CD4-positive, alpha-beta T cell treated with Interleukin-10 for 1 hour (primary cell): ENCODE measurements around the gene CDH13.
A peak's percentile ranks its signal among the peaks of the same experiment; 100 is the strongest.

Source experiments
- DNase-seq: peaks from one replicate; pipeline ENCODE4 v3.0.0-alpha.2; 2020

CDH13 gene

GRCh38 chr16:82653550-82654511 is 27.1 kb downstream of the CDH13 start:
- peak; percentile 76 for DNase-seq

DNA sequence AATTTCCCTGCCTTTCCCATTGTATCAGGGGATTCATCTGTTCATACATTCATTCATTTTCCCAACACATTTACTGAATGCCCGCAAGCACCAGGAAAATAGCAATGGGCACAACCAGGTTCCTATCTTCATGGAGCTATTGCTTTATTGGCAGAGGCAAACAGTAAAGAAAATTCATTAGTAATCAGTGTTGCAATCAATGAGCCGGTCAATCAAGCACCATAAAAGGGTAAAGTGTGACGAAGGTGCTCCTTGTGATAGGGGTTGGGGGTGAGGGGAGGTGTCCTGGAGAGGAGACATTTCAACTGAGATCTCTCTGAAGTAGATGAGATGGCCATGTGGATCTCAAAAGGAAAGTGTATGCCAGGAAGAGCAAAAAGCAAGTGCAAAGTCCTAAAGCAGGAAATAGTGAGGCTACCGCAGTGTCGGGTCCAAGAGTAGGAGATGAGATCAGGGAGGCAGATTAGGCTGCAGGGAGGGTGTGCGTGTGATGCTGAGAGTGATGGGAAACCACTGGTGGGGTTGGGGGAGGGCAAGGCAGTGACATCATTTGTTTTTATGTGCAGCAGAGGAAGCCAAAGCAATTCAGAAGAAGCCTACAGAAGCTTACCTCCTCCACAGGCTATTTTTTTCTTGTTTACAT is 28.4 kb downstream of the CDH13 start:
- DNase-seq, result peak; percentile 87

- no peak for DNase-seq
These were observed 29.1 kb downstream of the CDH13 start for GRCh38 chr16:82655720-82656490.

DNA sequence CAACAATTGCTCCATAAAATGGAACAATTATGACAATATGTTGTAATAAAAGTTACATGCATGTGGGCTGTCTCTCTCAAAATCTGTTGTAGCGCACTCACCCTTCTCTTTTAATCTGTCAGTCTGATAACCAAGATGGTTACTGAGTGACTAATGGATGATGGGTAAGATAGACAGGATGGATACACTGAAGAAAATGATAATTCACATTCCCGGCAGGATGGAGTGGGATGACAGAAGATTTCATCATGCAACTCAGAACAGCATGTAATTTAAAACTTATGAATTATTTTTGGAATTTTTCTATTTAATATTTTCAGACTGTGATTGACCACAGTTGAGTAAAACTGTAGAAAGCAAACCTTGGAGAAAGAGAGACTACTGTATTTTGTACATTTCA is 30.5 kb downstream of the CDH13 start:
- DNase-seq, result no peak

DNA sequence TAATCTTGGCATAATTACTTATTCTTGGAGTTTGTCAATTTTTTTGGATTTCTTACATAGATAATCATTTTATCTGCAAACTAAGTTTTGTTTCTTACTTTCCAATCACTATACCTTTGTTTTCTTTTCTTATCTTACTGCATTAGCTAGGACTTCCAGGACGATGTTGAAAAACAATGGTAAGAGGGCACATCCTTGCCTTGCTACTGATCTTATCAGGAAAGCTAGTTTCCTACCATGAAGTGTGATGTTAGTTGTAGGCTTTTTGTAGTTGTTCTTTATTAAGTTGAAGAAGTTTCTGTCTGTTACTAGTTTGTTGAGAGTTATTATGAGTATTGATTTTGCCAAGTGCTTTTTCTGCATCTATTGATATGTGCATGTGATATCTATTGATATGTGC is 31.0 kb downstream of the CDH13 start:
- DNase-seq, result no peak

- DNase-seq, result no peak
These were observed 32.0 kb downstream of the CDH13 start for GRCh38 chr16:82658796-82659195.

DNA sequence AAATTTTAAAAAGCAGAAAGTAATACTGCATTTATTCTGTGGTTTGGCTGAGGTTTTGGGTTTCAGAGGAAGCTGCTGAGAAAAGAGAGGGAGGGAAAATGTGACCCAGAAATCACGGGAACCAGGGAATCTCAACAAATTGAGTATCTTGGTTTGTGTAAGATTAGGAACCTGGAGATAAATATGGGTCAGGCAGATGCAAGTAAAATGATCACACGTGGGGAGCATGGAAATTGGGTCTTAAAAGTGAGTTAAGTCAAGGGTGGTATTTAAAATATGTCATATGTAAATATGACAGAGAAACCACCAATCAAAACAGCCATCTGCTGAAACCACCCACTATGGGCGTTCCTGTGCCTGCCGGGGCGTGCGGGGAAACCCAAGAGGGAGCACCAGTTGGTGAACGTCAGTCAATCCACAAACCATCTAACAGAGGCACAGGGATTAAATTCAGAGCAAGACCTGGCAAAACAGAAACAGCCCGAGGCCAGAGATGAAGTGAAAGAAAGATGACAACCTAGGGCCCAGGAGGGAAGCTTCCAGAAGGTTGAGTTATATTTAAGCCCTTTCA is 33.4 kb downstream of the CDH13 start:
- DNase-seq, result peak; percentile 70

DNA sequence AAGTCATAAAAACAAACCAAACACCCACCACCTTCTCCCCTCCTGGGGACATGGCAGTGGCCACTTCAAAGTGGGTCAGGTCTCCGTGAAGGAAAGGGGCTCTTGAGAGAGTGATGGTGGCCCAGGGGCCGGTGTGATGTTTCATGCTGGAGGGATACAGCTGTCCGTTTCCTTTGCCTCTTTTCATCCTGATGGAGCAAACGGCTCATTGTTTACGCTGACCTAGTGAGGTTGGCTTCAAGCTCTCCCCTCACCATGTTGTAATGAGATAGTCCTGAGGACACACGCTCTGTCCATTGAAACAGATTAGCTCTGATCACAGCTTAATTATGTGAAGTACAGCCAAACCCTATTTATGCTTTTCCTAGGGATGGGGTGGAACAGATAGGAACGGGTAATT is 34.2 kb downstream of the CDH13 start:
- DNase-seq, result no peak

DNA sequence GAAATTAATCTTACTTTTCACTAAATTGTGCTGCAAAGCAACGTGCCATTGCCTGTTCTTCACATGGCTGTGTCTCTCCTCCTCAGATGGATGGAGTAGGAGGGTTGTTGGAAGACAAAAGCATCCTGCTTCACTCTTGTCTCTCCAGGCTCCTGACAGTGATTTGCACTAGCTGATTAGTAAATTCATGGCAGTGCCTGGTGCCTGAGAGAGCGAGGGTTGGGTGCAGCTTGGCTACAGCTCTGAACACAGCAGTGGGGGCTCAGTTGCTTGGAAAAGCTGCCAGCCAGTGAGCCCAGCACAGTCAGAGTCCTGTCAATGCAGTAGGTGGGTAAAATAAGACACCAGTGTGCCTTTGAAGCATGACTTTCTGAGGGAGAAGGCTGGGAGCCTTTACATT is 37.4 kb downstream of the CDH13 start:
- DNase-seq, result no peak

GRCh38 chr16:82665025-82665424 is 38.3 kb downstream of the CDH13 start:
- no peak for DNase-seq

DNA sequence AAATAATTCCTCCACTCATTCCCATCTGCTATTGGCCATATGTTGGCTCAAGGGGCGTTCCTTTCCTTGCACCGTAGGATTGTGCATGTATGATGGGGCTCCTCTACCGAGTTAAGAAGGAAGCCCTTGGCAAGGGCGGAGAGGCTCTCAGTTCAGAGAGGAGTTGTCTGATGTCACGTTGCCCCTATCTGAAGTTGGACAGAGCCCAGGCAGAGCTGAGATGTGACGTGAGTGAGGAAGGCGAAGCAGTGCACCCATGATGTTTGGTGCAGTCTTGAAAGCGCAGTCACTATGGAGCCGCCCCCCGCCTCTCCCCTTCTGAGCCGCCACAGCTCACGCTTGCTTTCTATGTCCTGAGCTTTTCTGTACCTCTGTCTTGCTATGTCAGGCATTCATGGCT is 40.7 kb downstream of the CDH13 start:
- DNase-seq, result no peak

GRCh38 chr16:82668094-82668493 is 41.3 kb downstream of the CDH13 start:
- DNase-seq, result no peak

DNA sequence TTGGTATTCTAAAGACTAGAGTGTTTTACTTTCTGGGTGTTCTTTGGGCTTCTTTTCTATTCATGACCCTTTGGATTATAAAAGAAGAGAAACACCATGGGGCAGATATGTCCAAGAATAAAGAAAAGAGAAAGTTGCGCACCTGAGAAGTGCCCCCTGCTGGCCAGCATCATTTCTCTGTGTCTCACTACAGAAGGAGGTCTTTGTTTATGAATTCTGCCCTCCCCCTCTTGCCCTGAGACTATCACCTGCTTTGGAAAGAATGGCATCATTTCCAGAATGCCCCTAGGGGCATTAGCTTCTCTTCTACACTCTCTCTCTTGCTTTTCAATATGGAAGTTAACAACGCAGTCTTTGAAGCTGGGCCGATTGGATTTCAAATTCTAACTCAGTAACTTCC is 45.0 kb downstream of the CDH13 start:
- peak; percentile 52 for DNase-seq

- DNase-seq, result no peak
These were observed 45.9 kb downstream of the CDH13 start for GRCh38 chr16:82672676-82673075.

DNA sequence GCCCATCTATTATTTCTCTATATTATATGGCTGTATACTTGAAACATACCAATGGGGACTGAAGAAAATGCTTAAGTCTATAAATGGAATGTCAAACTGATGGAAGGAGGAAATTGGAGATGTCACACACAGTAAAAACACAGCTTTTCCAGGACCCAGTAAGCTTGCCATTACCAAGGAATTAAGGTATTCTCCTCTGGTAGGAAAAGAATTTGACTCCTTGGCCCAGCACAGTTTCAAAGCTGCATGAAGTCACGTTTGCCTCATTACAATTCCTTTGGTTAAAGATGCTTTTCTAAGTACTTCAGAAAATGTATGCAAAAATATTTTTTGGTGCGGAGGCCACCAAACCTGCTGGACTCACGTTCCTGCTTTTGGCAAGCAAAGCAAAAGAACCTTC is 48.5 kb downstream of the CDH13 start:
- DNase-seq, result no peak

- no peak for DNase-seq
These were observed 54.8 kb downstream of the CDH13 start for GRCh38 chr16:82681592-82681991.

DNA sequence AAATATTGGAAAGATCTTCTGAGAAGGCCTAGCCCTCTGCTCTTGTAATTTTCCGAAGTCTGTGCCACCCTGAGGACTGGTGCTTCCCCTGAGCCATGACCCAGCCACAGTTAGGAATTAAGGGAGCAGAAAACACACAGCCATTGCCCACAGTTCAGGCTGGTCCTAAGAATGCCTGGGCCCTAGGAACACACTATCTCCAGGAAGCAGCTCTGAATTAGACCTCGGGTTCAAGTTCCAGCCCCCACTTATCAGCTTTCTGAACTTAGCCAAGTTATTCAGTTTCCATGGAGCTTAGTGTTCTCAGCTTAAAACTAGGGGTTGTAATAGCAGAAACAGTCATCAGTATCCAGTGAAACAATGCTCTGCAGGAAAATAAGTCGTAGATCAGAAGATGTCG is 56.0 kb downstream of the CDH13 start:
- DNase-seq, result no peak

DNA sequence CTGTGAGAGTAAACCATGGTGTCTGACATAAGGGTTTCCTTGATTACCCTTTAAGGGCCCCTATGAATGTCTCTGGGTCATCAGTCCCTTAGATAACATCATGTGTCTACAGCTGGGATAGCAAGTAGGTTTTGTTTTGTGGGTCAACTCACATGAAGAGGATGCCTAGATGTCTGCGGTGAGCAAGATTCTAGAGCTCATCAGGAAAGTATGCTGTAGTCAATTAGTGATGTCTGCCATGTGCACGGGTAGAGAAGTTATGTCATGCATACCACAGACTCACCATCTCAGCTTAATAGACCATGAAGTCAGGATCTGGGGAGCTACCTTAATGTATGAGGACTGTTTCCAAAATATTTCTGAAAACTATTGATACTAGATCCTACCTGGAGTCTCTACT is 57.5 kb downstream of the CDH13 start:
- DNase-seq, result no peak

- DNase-seq, result no peak
These were observed 58.8 kb downstream of the CDH13 start for GRCh38 chr16:82685526-82685925.

- no peak for DNase-seq
These were observed 67.6 kb downstream of the CDH13 start for GRCh38 chr16:82694239-82694874.

DNA sequence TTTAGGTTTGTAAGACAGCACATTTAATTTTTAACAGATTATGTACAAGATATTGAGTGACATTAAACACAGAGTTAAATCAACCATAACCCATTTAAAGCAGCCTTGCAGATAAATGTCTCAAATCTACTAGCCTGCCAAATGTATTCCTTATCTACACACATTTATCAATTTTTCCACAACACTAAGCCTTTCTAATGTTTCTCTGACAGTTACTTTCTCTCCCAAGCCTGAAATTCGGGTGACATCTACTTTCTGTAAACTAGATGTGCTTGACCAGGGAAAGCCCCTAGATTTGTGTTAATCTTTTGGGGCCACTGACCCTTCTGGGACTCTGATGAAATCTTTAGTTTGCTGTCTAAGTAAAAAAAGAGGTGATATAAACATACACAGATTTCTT is 69.0 kb downstream of the CDH13 start:
- DNase-seq, result no peak

DNA sequence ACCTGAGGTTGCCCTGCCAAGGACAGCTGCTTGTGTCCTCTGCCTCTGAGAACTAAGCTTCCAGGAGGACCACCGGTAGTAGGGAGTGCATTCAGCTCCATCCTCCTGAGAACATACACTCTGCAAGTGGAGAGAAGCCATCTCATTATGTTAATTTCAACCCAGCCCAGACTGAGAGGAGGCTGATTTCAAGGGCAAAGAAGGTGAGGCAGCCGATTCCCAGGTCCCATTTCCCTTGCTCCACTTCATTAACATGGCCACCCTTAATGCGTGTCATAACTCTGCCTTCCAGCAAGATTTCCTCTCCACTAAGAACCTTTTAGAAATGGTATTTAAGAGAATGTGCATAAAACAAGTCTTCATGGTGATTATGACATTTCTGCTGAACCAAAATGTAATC is 72.5 kb downstream of the CDH13 start:
- no peak for DNase-seq
